Gastroesophageal sphincter (tissue), 3 donors: ENCODE data around the gene ARHGAP44.

ENCODE experiments used
- POLR2AphosphoS5 ChIP-seq: sonication (generic); formaldehyde crosslinking; IDR thresholded peaks from one replicate; pipeline ENCODE4 v1.6.1; 2017; ENCODE audit warnings: antibody characterized with exemption
- TF ChIP-seq, protein P1 (sequence below), 4 experiments: fragments of 200-600 bp in 2 of 4; fragments of 450-650 bp in 2 of 4; sonication (generic) in 1 of 4; IDR thresholded peaks; one replicate each; pipeline ENCODE4 v1.5.1; 2017 to 2019; ENCODE audit warnings: antibody characterized with exemption in 4 of 4, mild to moderate bottlenecking in 2 of 4, moderate library complexity in 2 of 4

DNA sequence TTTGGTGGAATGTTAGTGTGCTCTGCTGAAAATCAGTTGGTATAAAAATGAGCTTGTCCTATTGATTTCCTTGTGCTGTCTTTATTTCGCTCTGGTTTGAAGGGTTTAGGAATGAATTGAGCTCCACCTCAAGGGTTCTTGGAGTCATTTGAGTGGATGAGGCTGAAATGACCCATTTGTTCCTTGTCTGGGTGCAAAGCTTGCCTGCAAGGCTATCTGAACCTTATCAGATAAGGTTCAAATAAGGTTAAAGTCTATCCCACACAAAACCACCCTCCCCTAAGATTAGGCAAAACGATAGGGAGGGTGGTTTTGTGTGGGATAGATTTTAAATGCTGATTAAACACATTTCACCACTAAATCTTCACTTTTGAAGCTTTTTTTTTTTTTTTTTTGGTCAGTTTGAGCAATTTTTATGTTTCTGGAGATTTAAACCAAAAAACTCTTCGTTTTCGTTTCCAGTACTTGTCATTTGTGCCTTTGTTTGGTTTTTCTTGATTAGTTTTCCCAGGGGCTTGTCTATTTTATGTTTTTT, 62.7 kb downstream of the ARHGAP44 start:
- TF ChIP-seq, protein P1, sequence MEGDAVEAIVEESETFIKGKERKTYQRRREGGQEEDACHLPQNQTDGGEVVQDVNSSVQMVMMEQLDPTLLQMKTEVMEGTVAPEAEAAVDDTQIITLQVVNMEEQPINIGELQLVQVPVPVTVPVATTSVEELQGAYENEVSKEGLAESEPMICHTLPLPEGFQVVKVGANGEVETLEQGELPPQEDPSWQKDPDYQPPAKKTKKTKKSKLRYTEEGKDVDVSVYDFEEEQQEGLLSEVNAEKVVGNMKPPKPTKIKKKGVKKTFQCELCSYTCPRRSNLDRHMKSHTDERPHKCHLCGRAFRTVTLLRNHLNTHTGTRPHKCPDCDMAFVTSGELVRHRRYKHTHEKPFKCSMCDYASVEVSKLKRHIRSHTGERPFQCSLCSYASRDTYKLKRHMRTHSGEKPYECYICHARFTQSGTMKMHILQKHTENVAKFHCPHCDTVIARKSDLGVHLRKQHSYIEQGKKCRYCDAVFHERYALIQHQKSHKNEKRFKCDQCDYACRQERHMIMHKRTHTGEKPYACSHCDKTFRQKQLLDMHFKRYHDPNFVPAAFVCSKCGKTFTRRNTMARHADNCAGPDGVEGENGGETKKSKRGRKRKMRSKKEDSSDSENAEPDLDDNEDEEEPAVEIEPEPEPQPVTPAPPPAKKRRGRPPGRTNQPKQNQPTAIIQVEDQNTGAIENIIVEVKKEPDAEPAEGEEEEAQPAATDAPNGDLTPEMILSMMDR (IDR thresholded peaks at IDR 0.05): no peak
- TF ChIP-seq POLR2AphosphoS5: no peak
